ENCODE data around the gene FAM107A.

Gene FAM107A

DNA sequence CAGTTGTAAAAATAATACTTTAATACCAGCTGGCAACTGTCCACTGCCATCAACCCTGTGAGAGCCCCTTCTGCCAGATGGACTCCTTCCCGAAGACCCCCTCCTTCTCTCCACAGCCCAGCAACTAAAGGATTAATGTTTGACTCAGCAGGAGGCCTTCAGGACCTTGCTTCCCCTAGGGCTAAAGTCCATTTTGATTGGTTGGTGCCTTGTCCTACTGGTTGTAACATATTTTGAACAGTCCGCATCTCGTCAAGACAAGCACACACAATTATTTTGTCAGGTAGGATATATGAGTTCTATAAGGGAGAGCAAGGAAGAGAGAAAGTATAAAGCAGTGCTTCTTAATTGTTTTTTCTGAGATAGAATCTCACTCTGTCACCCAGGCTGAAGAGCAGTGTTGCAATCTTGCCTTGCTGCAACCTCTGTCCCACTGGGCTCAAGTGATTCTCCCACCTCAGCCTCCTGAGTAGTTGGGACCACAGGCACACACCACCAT, 58.9 kb downstream of the FAM107A start:
- no peak for DNase-seq (ENCODE audit: low read depth, low spot score)
- CTCF ChIA-PET, result interaction anchor here (1.0 to 15.5 kb wide), 3 partner anchors 14 to 198 kb away, joined by 3 to 105 read pairs (median 3); no protein-coding TSS in a partner anchor
- no peak overlapping the region for H3K4me3 ChIP-seq (ENCODE audit: low read depth, low read length)
- POLR2A ChIA-PET, result no interaction called here
- TF ChIP-seq, protein P1, sequence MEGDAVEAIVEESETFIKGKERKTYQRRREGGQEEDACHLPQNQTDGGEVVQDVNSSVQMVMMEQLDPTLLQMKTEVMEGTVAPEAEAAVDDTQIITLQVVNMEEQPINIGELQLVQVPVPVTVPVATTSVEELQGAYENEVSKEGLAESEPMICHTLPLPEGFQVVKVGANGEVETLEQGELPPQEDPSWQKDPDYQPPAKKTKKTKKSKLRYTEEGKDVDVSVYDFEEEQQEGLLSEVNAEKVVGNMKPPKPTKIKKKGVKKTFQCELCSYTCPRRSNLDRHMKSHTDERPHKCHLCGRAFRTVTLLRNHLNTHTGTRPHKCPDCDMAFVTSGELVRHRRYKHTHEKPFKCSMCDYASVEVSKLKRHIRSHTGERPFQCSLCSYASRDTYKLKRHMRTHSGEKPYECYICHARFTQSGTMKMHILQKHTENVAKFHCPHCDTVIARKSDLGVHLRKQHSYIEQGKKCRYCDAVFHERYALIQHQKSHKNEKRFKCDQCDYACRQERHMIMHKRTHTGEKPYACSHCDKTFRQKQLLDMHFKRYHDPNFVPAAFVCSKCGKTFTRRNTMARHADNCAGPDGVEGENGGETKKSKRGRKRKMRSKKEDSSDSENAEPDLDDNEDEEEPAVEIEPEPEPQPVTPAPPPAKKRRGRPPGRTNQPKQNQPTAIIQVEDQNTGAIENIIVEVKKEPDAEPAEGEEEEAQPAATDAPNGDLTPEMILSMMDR (IDR thresholded peaks at IDR 0.05; ENCODE audit: insufficient read depth, low read length, missing control alignments), result no peak

DNA sequence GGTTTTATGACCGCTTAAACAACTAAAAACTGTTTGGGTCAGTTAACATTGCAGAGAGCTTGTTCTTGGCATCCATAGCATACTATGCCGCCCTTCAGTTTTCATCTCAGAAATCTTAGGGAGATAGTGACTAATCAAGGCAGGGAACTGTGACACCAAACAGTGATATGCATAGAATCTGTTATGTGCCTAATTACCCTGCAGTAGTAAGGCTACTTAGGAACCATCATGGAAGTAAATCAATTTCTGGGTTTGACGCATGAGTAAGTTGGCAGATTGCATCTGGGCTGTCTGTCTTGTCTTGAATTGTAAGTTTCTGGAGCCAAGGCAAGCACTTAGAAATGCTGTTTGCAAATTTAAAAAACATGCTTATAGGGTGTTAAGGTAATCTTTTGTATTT, 62.8 kb downstream of the FAM107A start:
- CTCF ChIA-PET, result interaction anchor here (1.5 to 15.5 kb wide), 3 partner anchors 10 to 22 kb away, joined by 3 to 105 read pairs (median 12); partner anchors contain the start of gene KCTD6
- no peak overlapping the region for H3K4me3 ChIP-seq (ENCODE audit: low read depth, low read length)
- POLR2A ChIA-PET, result no interaction called here
- TF ChIP-seq, protein P1 (IDR thresholded peaks at IDR 0.05; ENCODE audit: insufficient read depth, low read length, missing control alignments), result no peak
- no peak for DNase-seq (ENCODE audit: low read depth, low spot score)
